Activated CD8-positive, alpha-beta memory T cell treated with anti-CD3 and anti-CD28 coated beads for 24 hours (primary cell): ENCODE measurements around the gene DNAJC15.

Source experiments
- DNase-seq: peaks from one replicate; pipeline ENCODE4 v3.0.0-alpha.2; 2020

The DNAJC15 gene

GRCh38 chr13:43088093-43088511 is 64.7 kb downstream of the DNAJC15 start:
- no peak for DNase-seq

GRCh38 chr13:43089912-43090498 is 66.6 kb downstream of the DNAJC15 start:
- no peak for DNase-seq

- no peak for DNase-seq
Measured at GRCh38 chr13:43094901-43095300, 71.5 kb downstream of the DNAJC15 start.

GRCh38 chr13:43095771-43096719 is 72.7 kb downstream of the DNAJC15 start:
- DNase-seq: no peak

GRCh38 chr13:43100667-43101066 is 77.3 kb downstream of the DNAJC15 start:
- no peak for DNase-seq

GRCh38 chr13:43102304-43102703 is 78.9 kb downstream of the DNAJC15 start:
- no peak for DNase-seq

- DNase-seq: no peak
Measured at GRCh38 chr13:43107780-43108179, 84.4 kb downstream of the DNAJC15 start.

GRCh38 chr13:43110036-43110435 is 86.7 kb downstream of the DNAJC15 start:
- no peak for DNase-seq

- DNase-seq: no peak
Measured at GRCh38 chr13:43110658-43111057, 87.3 kb downstream of the DNAJC15 start.

GRCh38 chr13:43111559-43112400 is 88.4 kb downstream of the DNAJC15 start:
- no peak for DNase-seq

- DNase-seq: no peak
Measured at GRCh38 chr13:43113603-43114002, 90.2 kb downstream of the DNAJC15 start.

- no peak for DNase-seq
Measured at GRCh38 chr13:43114504-43114903, 91.1 kb downstream of the DNAJC15 start.

GRCh38 chr13:43115141-43115540 is 91.8 kb downstream of the DNAJC15 start:
- no peak for DNase-seq

GRCh38 chr13:43116242-43116641 is 92.9 kb downstream of the DNAJC15 start:
- no peak for DNase-seq

GRCh38 chr13:43118521-43118920 is 95.1 kb downstream of the DNAJC15 start:
- DNase-seq: no peak

GRCh38 chr13:43119206-43119605 is 95.8 kb downstream of the DNAJC15 start:
- no peak for DNase-seq

GRCh38 chr13:43122791-43123190 is 99.4 kb downstream of the DNAJC15 start:
- DNase-seq: no peak

GRCh38 chr13:43123856-43124255 is 100.5 kb downstream of the DNAJC15 start:
- no peak for DNase-seq

- DNase-seq: no peak
Measured at GRCh38 chr13:43124490-43124889, 101.1 kb downstream of the DNAJC15 start.

GRCh38 chr13:43126420-43126819 is 103.0 kb downstream of the DNAJC15 start:
- DNase-seq: no peak

- no peak for DNase-seq
Measured at GRCh38 chr13:43127103-43127798, 103.9 kb downstream of the DNAJC15 start.

- DNase-seq: no peak
Measured at GRCh38 chr13:43127827-43128226, 104.4 kb downstream of the DNAJC15 start.

- no peak for DNase-seq
Measured at GRCh38 chr13:43128504-43128961, 105.1 kb downstream of the DNAJC15 start.
